GM13977 (cell line): ENCODE measurements around the gene FHIT.

Source experiments
- DNase-seq: peaks from one replicate; pipeline ENCODE4 v3.0.0; 2012; ENCODE audit warnings: low spot score
- CTCF ChIP-seq: IDR thresholded peaks from 2 replicates; pipeline ENCODE4 v1.5.1; 2012; ENCODE audit warnings: mild to moderate bottlenecking, control low read depth; ENCODE audit not compliant: insufficient read depth; ENCODE audit errors: extremely low read depth, missing control alignments
- in situ Hi-C: fragments of 300-500 bp; cut with MboI; formaldehyde crosslinking; loops from one replicate; pipeline ENCODE4 v1.12.0; 2022; ENCODE audit warnings: low sequenced_read_pairs, low pct_unique_long_range_greater_than_20kb, mixed read lengths, inconsistent platforms; ENCODE audit not compliant: unreplicated experiment

The FHIT gene

GRCh38 chr3:60954048-60954447 lies 297.2 kb downstream of the FHIT start:
- in situ Hi-C loops = no loop called here
- no peak for TF ChIP-seq CTCF
- DNase-seq = no peak

GRCh38 chr3:60953351-60953750 lies 297.9 kb downstream of the FHIT start:
- in situ Hi-C loops = no loop called here
- TF ChIP-seq CTCF = no peak
- no peak for DNase-seq

- TF ChIP-seq CTCF = no peak
- no peak for DNase-seq
- in situ Hi-C loops = no loop called here
Measured at GRCh38 chr3:60952055-60952454, 299.2 kb downstream of the FHIT start.

- in situ Hi-C loops = no loop called here
- TF ChIP-seq CTCF = no peak
- DNase-seq = no peak
Measured at GRCh38 chr3:60949146-60949545, 302.1 kb downstream of the FHIT start.

GRCh38 chr3:60948488-60948887 lies 302.8 kb downstream of the FHIT start:
- no peak for TF ChIP-seq CTCF
- no peak for DNase-seq
- in situ Hi-C loops = no loop called here

- in situ Hi-C loops = no loop called here
- TF ChIP-seq CTCF = no peak
- no peak for DNase-seq
Measured at GRCh38 chr3:60935709-60936108, 315.5 kb downstream of the FHIT start.

- no peak for DNase-seq
- in situ Hi-C loops = no loop called here
- TF ChIP-seq CTCF = no peak
Measured at GRCh38 chr3:60933824-60934223, 317.4 kb downstream of the FHIT start.
